Left lung (tissue), 10 donors: Measurements from ENCODE around the gene MYO18A. TPM values are rescaled to one million over a fixed set of nuclear protein-coding genes. Genes with fewer than 3 reads are reported as not detected.

Experiments
- ATAC-seq: fragments of 200-7000 bp; cut with Tn5 transposase; one replicate; pipeline ENCODE4 v1.9.1; 2020; ENCODE audit warnings: moderate library complexity
- DNase-seq, 4 donors: peaks; one replicate each; pipeline ENCODE4 v3.0.0-alpha.2; 2013 to 2020
- H3K27ac ChIP-seq, 2 donors: fragments of 200-600 bp; sonication (generic) in 1 of 2; one replicate each; pipeline versions ENCODE4 v1.5.0 to v1.8.0; 2020 to 2021
- H3K27me3 ChIP-seq, 2 donors: fragments of 200-600 bp; sonication (generic) in 1 of 2; one replicate each; pipeline versions ENCODE4 v1.5.0 to v1.8.0; 2020 to 2021
- H3K36me3 ChIP-seq, 2 donors: fragments of 200-600 bp; sonication (generic) in 1 of 2; one replicate each; pipeline versions ENCODE4 v1.5.0 to v1.8.0; 2020 to 2021
- H3K4me1 ChIP-seq, 2 donors: fragments of 200-600 bp; one replicate each; pipeline ENCODE4 v1.8.0; 2021
- H3K4me3 ChIP-seq, 2 donors: fragments of 200-600 bp; sonication (generic) in 1 of 2; one replicate each; pipeline versions ENCODE4 v1.5.0 to v1.8.0; 2020 to 2021; ENCODE audit warnings: mild to moderate bottlenecking in 1 of 2
- H3K9me3 ChIP-seq, 2 donors: fragments of 200-600 bp; sonication (generic) in 1 of 2; one replicate each; pipeline versions ENCODE4 v1.5.0 to v1.8.0; 2020 to 2021
- intact Hi-C, 2 donors: fragments of 100-400 bp; cut with DNase I; formaldehyde crosslinking; loops; one replicate each; pipeline versions ENCODE4 v1.11.2 to v1.14.2; 2022
- polyA plus RNA-seq, 6 donors: library from polyadenylated mRNA; unstranded; fragments of 120-200 nt; gene quantifications; one replicate each; pipeline ENCODE4 v1.2.1, GENCODE V29; 2013; ENCODE audit not compliant: insufficient read length in 6 of 6
- total RNA-seq, 2 donors: library from RNA; stranded (reverse); fragmentation: NEBNext Ultra II Directional; extraction: Animal tissue kit (Norgen Biotek cat#: 25700); gene quantifications; one replicate each; pipeline ENCODE4 v1.2.1, GENCODE V29; 2021
- TF ChIP-seq, protein P1 (sequence below), 2 donors: fragments of 200-600 bp; sonication (generic) in 1 of 2; IDR thresholded peaks; one replicate each; pipeline versions ENCODE4 v1.5.0 to v1.8.0; 2021; ENCODE audit warnings: antibody characterized with exemption in 2 of 2
- donor health status: DM: no; HTN: yes; CAD: no.
- donor health status: DM: no; HTN: no; CAD: no.

MYO18A gene
- total and polyA plus RNA-seq, 8 donors, result 37.0 to 58.3 (median 40.4) TPM

GRCh38 chr17:29048440-29049368 lies 131.5 kb downstream of the MYO18A start:
- ATAC-seq, result no peak
- H3K9me3 ChIP-seq, result no peaks in the 10 kb centered on the region
- no peak overlapping the region for H3K4me3 ChIP-seq
- no peaks in the 10 kb centered on the region for H3K4me1 ChIP-seq
- TF ChIP-seq, protein P1, sequence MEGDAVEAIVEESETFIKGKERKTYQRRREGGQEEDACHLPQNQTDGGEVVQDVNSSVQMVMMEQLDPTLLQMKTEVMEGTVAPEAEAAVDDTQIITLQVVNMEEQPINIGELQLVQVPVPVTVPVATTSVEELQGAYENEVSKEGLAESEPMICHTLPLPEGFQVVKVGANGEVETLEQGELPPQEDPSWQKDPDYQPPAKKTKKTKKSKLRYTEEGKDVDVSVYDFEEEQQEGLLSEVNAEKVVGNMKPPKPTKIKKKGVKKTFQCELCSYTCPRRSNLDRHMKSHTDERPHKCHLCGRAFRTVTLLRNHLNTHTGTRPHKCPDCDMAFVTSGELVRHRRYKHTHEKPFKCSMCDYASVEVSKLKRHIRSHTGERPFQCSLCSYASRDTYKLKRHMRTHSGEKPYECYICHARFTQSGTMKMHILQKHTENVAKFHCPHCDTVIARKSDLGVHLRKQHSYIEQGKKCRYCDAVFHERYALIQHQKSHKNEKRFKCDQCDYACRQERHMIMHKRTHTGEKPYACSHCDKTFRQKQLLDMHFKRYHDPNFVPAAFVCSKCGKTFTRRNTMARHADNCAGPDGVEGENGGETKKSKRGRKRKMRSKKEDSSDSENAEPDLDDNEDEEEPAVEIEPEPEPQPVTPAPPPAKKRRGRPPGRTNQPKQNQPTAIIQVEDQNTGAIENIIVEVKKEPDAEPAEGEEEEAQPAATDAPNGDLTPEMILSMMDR (IDR thresholded peaks at IDR 0.05), result no peak
- intact Hi-C loops, result no loop called here
- peaks cover 0 to 14% of the 10 kb centered on the region in 2 donors for H3K27me3 ChIP-seq
- no peak overlapping the region for H3K27ac ChIP-seq
- no peaks in the 10 kb centered on the region for H3K36me3 ChIP-seq
- DNase-seq, result no peak

DNA sequence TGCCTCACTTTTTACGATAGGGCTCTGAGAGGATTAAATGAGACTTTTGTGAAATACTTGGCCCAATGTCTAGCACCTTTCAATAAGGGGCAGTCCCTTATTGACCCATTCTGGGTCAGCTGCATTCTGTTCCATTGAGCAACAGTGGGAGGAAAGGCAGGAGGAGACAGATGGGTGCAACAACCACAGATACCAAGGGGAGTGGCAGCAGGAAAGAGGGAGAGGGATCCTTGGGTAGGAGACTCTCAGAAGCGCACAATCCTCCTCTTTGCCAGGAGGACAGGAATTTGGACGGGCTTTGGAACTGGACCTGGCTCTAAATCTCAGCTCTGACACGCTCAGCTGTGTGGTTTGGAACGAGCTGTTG lies 133.7 kb downstream of the MYO18A start:
- DNase-seq (no peak), ATAC-seq (no peak)
- H3K4me3 ChIP-seq, result no peak overlapping the region
- no peaks in the 10 kb centered on the region for H3K9me3 ChIP-seq
- no peak overlapping the region for H3K27ac ChIP-seq
- H3K4me1 ChIP-seq, result peaks cover 6 to 15% of the 10 kb centered on the region in 2 donors
- intact Hi-C loops, result no loop called here
- H3K36me3 ChIP-seq, result no peaks in the 10 kb centered on the region
- TF ChIP-seq, protein P1 (IDR thresholded peaks at IDR 0.05), result no peak
- H3K27me3 ChIP-seq, result peaks cover 0 to 14% of the 10 kb centered on the region in 2 donors

- Histone ChIP-seq H3K27me3 (peaks cover 0 to 14% of the 10 kb centered on the region in 2 donors), H3K9me3 (no peaks in the 10 kb centered on the region), H3K27ac (no peak overlapping the region), H3K36me3 (no peaks in the 10 kb centered on the region), H3K4me1 (peaks cover 6 to 15% of the 10 kb centered on the region in 2 donors), H3K4me3 (no peak overlapping the region)
- ATAC-seq, result no peak
- intact Hi-C loops, result no loop called here
- TF ChIP-seq, protein P1 (IDR thresholded peaks at IDR 0.05), result no peak
- DNase-seq, result no peak
These were observed 134.3 kb downstream of the MYO18A start for GRCh38 chr17:29045734-29046472.

GRCh38 chr17:29045026-29045425 lies 135.2 kb downstream of the MYO18A start:
- Histone ChIP-seq H3K27me3 (peaks cover 0 to 14% of the 10 kb centered on the region in 2 donors), H3K36me3 (no peaks in the 10 kb centered on the region), H3K4me3 (no peak overlapping the region), H3K9me3 (no peaks in the 10 kb centered on the region), H3K27ac (no peak overlapping the region), H3K4me1 (peaks cover 6 to 15% of the 10 kb centered on the region in 2 donors)
- intact Hi-C loops, result no loop called here
- ATAC-seq (no peak), DNase-seq (no peak)
- TF ChIP-seq, protein P1 (IDR thresholded peaks at IDR 0.05), result no peak
